Mesodermal cell (in vitro differentiated cells): ENCODE data around the gene BTBD7.

Experiments
- H3K27ac ChIP-seq: 2 replicates; pipeline ENCODE4 v1.7.0; 2013; ENCODE audit warnings: mild to moderate bottlenecking, low read depth, low read length, moderate library complexity; ENCODE audit not compliant: severe bottlenecking
- H3K36me3 ChIP-seq: 2 replicates; pipeline ENCODE4 v1.7.1; 2013; ENCODE audit warnings: mild to moderate bottlenecking, low read length, moderate library complexity; ENCODE audit not compliant: control insufficient read depth, insufficient read depth
- H3K4me1 ChIP-seq: one replicate; pipeline ENCODE4 v1.7.1; 2013; ENCODE audit warnings: mild to moderate bottlenecking, low read length; ENCODE audit not compliant: insufficient read depth, control insufficient read depth, poor library complexity, severe bottlenecking
- H3K4me3 ChIP-seq: 2 replicates; pipeline ENCODE4 v1.7.0; 2013; ENCODE audit warnings: low read length, control low read depth, mild to moderate bottlenecking; ENCODE audit not compliant: insufficient read depth, poor library complexity, severe bottlenecking; ENCODE audit errors: extremely low read depth
- H3K9me3 ChIP-seq: 2 replicates; pipeline ENCODE4 v1.7.1; 2013; ENCODE audit warnings: mild to moderate bottlenecking, low read length, moderate library complexity; ENCODE audit not compliant: control insufficient read depth
- WGBS, 2 experiments: methylation state at CpG; one replicate each; pipeline ENCODE4 v1.1.5; 2013; ENCODE audit warnings: missing lambda C conversion rate in 2 of 2; ENCODE audit not compliant: insufficient coverage in 2 of 2; 5-methylcytosine and 5-hydroxymethylcytosine counted together

Gene BTBD7

DNA sequence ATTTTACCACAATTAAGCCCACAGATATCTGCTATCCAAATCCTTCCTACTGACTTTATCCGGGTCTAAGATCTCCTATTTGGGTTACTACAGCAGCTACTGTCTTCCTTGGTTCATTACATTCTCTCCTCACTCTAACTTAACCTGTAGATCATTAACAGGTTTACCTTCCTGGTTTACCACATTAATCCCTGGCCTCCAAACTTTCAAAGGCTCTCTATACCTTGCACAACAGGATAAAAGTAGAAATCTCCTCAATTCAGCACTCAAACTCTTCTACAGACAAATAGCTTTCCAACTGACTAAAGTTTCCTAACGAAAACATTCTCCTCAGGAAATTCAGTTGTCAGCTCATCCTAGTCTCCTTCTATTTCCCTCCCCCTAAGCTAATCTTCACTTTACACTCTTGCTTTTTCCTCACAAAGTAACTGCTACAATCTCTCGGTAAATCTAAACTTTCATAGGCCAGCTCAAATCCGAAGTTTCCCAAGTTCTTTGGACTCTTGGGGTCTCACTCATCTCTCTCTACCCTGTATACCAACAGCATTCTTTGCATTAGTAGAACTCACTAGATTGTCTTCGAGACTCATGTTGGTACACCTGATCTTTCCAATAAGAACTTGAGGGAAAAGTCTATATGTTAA, 2.7 kb downstream of the BTBD7 start:
- H3K27ac ChIP-seq: no peak overlapping the region
- 87 to 90% methylated on average over 3 to 4 of the region's 5 CpGs for WGBS, 2 experiments
- H3K4me3 ChIP-seq: no peak overlapping the region
- H3K4me1 ChIP-seq: no peaks in the 10 kb centered on the region
- H3K9me3 ChIP-seq: no peaks in the 10 kb centered on the region
- H3K36me3 ChIP-seq: peaks cover 12% of the 10 kb centered on the region

DNA sequence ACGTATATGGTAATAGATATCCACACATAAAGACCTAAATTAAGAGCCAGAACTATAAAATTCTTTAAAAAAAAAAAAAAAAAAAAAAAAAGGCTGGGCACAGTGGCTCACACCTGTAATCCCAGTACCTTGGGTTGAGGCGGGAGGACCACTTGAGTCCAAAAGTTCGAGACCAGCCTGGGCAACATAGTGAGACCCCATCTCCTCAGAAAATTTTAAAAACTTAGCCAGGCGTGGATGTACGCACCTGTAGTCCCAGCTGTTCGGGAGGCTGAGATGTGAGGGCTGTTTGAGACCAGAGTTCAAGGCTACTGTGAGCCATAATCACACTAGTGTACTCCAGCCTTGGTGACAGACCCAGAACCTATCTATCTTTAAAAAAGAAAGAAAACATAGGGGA, 4.3 kb downstream of the BTBD7 start:
- Histone ChIP-seq H3K9me3 (no peaks in the 10 kb centered on the region), H3K4me3 (no peak overlapping the region), H3K36me3 (peaks cover 18% of the 10 kb centered on the region), H3K4me1 (no peaks in the 10 kb centered on the region), H3K27ac (no peak overlapping the region)
- 80 to 100% methylated on average over 1 to 4 of the region's 6 CpGs for WGBS, 2 experiments

GRCh38 chr14:93326196-93326595, 6.6 kb downstream of the BTBD7 start:
- Histone ChIP-seq H3K27ac (no peak overlapping the region), H3K4me3 (no peak overlapping the region), H3K4me1 (peaks cover 3% of the 10 kb centered on the region), H3K36me3 (peaks cover 31% of the 10 kb centered on the region), H3K9me3 (no peaks in the 10 kb centered on the region)
- WGBS, 2 experiments: 78 to 83% methylated on average over 1 to 3 of the region's 5 CpGs

DNA sequence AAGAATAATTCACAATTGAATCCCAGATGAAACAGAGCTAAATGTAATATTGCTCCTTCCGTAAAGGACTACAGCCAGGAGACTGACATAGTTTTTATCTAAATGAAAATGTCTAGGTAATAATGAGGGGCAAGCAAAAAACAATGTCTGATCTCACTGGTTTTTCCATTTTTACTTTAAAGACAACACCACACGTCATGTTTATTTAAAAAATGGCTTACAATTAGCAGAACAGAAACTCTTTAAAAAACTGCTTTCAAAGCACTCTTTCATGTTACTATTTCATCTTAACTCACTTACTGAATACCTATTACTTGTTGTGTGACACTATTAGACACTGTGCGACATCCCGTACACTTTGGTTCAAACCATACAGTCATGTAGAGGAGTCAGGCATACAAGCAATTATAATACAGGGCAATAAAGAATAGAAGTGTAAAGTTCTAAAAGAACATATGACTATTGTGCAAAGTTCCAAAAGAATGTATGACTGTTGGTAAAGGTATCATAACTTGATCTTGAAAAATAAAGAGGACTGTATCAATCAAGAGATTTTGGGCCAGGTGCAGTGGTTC, 9.1 kb downstream of the BTBD7 start:
- 100% methylated on average over 1 to 3 of the region's 4 CpGs for WGBS, 2 experiments
- no peak overlapping the region for H3K27ac ChIP-seq
- peaks cover 24% of the 10 kb centered on the region for H3K4me1 ChIP-seq
- H3K9me3 ChIP-seq: no peaks in the 10 kb centered on the region
- no peak overlapping the region for H3K4me3 ChIP-seq
- H3K36me3 ChIP-seq: peaks cover 28% of the 10 kb centered on the region

- 91% methylated on average over 2 of the region's 5 CpGs for WGBS, 2 experiments
These were observed 9.8 kb downstream of the BTBD7 start for GRCh38 chr14:93322929-93323599.

DNA sequence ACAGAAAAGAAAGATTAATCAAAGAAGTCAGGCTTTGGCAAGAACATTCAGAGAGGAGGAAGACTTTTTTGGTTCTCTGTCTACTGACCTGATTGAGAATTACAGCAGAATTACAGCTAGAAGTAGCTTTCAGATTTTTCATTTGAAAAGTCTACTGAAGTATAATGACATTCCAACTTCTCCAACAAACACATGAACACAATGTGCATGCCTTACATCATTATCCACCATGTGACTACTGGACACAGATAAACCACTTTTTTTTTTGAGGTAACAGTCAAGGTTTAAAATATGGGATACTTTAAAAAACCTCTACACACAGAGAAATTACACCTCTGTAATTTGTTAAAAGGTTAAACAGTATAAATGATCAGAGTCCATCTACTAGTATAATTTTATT, 12.3 kb downstream of the BTBD7 start:
- Histone ChIP-seq H3K27ac (no peak overlapping the region), H3K4me3 (no peak overlapping the region), H3K36me3 (peaks cover 28% of the 10 kb centered on the region), H3K4me1 (peaks cover 42% of the 10 kb centered on the region), H3K9me3 (no peaks in the 10 kb centered on the region)

More at GRCh38 chr14:93322929-93323599, 9.8 kb downstream of the BTBD7 start:
- Histone ChIP-seq H3K4me3 (no peak overlapping the region), H3K36me3 (peaks cover 27% of the 10 kb centered on the region), H3K9me3 (no peaks in the 10 kb centered on the region), H3K4me1 (peaks cover 29% of the 10 kb centered on the region), H3K27ac (no peak overlapping the region)

- WGBS, 2 experiments: 87 to 88% methylated on average over 1 of the region's 1 CpG
These were observed 12.9 kb downstream of the BTBD7 start for GRCh38 chr14:93319958-93320357.

GRCh38 chr14:93319494-93319893, 13.3 kb downstream of the BTBD7 start:
- Histone ChIP-seq H3K27ac (no peak overlapping the region), H3K9me3 (no peaks in the 10 kb centered on the region), H3K4me1 (peaks cover 42% of the 10 kb centered on the region), H3K36me3 (peaks cover 25% of the 10 kb centered on the region), H3K4me3 (no peak overlapping the region)
- no CpG with 5 or more reads among the region's 2 CpGs for WGBS, 2 experiments

More at GRCh38 chr14:93319958-93320357, 12.9 kb downstream of the BTBD7 start:
- Histone ChIP-seq H3K27ac (no peak overlapping the region), H3K4me1 (peaks cover 42% of the 10 kb centered on the region), H3K9me3 (no peaks in the 10 kb centered on the region), H3K4me3 (no peak overlapping the region), H3K36me3 (peaks cover 28% of the 10 kb centered on the region)

- 75 to 80% methylated on average over 5 of the region's 5 CpGs for WGBS, 2 experiments
- peaks cover 42% of the 10 kb centered on the region for H3K4me1 ChIP-seq
- H3K27ac ChIP-seq: peak overlapping the region; percentile 88
- H3K4me3 ChIP-seq: no peak overlapping the region
- H3K36me3 ChIP-seq: peaks cover 23% of the 10 kb centered on the region
- H3K9me3 ChIP-seq: no peaks in the 10 kb centered on the region
These were observed 13.9 kb downstream of the BTBD7 start for GRCh38 chr14:93318927-93319326.

DNA sequence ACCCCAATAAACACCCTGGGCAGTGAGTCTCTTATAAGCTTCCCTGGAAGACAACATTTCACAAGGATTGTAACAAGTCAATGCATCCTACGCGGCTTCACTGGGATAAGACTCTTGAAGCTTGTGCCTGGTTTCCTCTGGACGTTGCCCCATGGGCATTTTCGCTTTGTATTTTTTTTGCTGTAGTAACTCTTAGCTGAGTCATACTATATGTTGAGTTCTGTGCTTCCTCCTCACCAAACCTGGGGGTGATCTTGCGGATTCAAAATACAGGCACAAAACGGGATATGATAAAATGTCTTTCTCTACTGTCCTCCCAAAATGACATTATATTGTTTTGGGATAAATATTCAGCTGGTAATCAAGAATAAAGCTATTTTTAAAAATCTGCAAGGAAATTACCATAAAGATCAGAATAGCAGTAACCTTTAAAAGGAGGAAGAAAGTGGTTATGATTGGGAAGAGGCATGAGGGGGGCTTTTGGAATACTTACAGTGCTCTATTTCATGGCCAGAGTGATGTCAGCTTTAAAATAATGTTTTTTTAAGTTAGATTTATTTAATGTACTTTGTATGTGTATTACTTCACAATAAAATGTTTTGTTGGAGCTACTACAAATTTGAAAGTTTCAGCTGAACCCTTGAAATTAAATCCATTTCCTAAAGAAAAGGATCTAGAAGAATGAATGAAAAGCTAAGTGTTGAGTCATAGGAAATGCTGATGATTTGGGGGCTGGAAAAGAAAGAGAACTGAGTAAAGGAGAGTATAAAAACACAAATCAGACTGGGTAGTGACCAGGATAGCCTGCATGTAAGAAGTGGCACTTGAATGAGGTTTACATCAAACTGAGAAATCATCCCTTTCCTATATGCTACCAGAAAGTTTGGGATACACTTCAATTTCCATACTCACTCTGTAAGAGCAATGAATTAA, 14.7 kb downstream of the BTBD7 start:
- WGBS, 2 experiments: 76 to 89% methylated on average over 2 to 3 of the region's 6 CpGs
- Histone ChIP-seq H3K36me3 (peaks cover 21% of the 10 kb centered on the region), H3K4me1 (peaks cover 40% of the 10 kb centered on the region), H3K4me3 (no peak overlapping the region), H3K9me3 (no peaks in the 10 kb centered on the region), H3K27ac (peak overlapping the region; percentile 88)
